C4-2B (cell line): ENCODE measurements around the gene CUL2.

Source experiments
- ZFX ChIP-seq: fragments of 450-650 bp; IDR thresholded peaks from 2 replicates; pipeline ENCODE4 v1.6.1; 2017
- TF ChIP-seq, protein P1 (sequence below): fragments of 450-650 bp; conservative IDR thresholded peaks from 2 replicates; pipeline ENCODE4 v1.5.1; 2017; ENCODE audit warnings: mild to moderate bottlenecking

DNA sequence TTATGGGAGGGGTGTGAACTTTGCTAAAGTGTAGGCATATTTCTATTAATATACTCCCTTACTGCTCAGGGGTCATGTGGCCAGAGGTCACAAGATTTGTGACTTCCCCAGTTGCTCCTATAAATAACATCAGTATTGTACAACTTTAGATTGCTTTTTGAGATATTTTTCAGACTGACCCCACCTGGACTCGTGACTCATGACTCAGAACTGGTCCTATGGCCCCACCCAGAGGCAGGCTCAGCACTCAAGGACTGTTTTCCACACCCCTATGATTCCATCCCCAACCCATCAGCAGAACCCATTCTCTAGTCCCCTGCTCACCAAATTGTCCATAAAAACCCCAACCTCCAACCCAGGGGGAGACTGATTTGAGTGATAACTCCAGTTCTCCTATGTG lies 2.7 kb upstream of the CUL2 start:
- TF ChIP-seq, protein P1, sequence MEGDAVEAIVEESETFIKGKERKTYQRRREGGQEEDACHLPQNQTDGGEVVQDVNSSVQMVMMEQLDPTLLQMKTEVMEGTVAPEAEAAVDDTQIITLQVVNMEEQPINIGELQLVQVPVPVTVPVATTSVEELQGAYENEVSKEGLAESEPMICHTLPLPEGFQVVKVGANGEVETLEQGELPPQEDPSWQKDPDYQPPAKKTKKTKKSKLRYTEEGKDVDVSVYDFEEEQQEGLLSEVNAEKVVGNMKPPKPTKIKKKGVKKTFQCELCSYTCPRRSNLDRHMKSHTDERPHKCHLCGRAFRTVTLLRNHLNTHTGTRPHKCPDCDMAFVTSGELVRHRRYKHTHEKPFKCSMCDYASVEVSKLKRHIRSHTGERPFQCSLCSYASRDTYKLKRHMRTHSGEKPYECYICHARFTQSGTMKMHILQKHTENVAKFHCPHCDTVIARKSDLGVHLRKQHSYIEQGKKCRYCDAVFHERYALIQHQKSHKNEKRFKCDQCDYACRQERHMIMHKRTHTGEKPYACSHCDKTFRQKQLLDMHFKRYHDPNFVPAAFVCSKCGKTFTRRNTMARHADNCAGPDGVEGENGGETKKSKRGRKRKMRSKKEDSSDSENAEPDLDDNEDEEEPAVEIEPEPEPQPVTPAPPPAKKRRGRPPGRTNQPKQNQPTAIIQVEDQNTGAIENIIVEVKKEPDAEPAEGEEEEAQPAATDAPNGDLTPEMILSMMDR: no peak
- no peak for TF ChIP-seq ZFX
